Left renal cortex interstitium (tissue), 4 donors: Measurements from ENCODE around the gene TTC34. TPM values are rescaled to one million over a fixed set of nuclear protein-coding genes. Genes with fewer than 3 reads are reported as not detected.

Experiments used
- DNase-seq, 4 donors: peaks; one replicate each; pipeline ENCODE4 v3.0.0-alpha.2; 2013; ENCODE audit warnings: low read depth in 4 of 4, low spot score in 2 of 4, missing footprints in 1 of 4
- polyA plus RNA-seq, 4 donors: library from polyadenylated mRNA; unstranded; fragments of 120-200 nt; gene quantifications; one replicate each; pipeline ENCODE4 v1.2.1, GENCODE V29; 2013; ENCODE audit not compliant: insufficient read length in 4 of 4

Gene TTC34, protein sequence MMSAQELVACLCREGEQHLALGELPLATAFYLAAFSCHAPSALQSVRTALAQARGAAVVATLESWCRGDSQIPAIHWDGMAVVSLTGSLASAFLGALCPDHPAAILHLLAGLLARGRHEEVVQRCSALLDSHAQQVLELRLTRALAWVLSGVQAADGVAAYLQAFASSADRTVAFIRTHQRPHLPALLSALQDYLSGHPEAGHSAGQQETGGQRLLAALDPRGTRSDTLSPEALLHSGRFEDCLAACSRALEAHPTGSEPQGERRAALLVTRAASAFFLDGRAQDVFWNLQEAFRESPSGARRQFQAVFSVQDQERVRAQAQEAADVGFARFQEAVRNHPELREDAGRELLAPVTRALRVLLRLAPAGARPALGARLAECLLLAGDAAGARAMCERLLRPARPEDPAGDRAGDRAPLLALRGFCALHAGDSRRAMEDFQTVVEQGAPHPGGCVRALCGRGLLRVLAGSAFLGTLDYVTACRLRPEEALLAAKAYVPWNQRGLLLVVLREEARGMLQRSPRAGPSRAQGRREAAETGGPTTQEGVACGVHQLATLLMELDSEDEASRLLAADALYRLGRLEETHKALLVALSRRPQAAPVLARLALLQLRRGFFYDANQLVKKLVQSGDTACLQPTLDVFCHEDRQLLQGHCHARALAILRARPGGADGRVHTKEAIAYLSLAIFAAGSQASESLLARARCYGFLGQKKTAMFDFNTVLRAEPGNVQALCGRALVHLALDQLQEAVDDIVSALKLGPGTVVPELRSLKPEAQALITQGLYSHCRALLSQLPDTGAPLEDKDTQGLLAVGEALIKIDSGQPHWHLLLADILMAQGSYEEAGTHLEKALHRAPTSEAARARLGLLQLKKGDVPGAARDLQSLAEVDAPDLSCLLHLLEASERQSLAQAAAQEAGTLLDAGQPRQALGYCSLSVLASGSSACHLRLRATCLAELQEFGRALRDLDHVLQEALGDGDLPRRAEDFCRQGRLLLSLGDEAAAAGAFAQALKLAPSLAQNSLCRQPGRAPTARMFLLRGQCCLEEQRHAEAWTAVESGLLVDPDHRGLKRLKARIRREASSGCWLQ
- 1 to 10 TPM in 2 of 4 donors, under 1 TPM in 2; 0.49 to 1.5 (median 1.0) TPM for polyA plus RNA-seq

DNA sequence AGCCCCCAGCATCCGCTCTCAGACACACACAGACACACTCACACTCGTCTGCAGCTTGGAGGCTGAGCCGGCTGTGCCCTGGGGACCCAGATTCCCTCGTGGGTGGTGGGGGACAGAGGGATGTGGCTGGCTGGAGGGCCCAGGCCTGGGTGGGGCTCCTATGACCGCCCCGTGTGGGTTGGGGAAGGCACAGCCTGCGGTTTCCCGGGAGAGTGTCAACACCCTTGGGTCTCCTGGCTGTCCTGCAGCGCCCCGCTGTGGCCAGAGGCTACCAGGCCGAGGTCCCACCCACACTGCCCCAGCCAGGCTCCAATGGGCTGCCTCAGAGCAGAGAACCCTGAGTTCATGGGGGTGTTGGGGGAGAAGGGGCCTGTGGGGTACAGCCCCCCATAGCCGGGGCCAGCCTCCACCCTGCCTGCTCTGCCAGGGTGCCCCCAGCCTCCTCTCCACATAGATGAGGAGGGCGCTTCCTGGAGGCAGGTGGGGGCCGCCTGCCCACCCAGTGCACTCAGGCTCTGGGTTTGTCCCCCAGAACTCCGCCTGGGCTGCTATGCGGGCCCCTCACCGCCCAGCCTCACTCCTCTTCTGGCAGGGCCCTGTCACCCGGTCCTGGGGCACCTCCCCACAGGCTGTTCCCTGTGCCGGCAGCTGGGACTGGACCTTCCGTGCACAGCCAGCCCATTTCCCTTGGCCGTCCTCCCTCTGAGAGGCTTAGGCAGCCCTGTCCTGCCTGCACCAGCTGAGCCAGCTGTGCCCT, at the start of gene TTC34:
Gene TTC34, minus strand, starts transcription at position 159 of the 757 bp plus-strand sequence. CDS start 866 bp downstream, outside the sequence.
- DNase-seq: peak in 1 of 4 donors; percentile 7

DNA sequence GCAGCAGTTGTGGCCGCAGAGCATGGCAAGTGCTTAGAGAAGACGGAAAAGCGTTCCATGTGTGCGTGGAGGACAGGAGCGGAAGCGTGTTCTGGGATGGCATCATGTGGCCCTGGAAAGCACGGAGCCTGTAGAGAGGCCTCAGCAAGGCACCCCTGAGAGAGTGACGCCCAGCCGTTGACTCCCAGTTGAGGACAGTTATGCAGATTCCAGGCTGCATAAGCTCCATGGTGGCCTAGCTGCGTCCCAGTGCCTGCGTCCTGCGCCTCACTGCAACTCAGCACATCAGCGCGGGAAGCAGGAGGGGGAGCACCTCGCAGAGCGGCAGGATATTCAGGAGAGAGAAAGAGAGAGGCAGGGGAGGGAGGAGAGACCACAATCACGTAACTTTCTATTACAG, 49.0 kb upstream of the TTC34 start:
- DNase-seq: no peak

GRCh38 chr1:2848006-2848670, 46.6 kb upstream of the TTC34 start:
- DNase-seq: no peak

- no peak for DNase-seq
These were observed 45.8 kb upstream of the TTC34 start for GRCh38 chr1:2847086-2847985.

DNA sequence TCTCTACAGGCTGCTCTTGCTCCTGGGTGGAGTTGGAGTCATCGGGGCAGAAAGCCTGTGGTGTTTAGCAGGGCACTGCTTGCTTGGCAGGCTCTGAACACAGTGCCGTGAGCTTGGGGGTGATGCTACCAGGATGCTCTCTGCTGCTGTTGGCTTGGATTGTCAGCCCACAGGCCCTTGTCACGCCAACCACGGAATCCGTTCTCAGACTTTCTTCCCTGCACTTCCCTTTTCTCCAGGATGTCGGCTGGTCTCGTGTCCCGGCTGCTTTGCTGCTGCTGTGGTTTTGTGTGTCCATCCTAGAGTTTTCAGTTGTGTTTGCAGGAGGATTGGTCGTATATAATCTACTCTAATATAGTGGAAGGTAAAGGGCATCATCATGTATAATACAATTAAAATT, 44.4 kb upstream of the TTC34 start:
- DNase-seq: no peak

DNA sequence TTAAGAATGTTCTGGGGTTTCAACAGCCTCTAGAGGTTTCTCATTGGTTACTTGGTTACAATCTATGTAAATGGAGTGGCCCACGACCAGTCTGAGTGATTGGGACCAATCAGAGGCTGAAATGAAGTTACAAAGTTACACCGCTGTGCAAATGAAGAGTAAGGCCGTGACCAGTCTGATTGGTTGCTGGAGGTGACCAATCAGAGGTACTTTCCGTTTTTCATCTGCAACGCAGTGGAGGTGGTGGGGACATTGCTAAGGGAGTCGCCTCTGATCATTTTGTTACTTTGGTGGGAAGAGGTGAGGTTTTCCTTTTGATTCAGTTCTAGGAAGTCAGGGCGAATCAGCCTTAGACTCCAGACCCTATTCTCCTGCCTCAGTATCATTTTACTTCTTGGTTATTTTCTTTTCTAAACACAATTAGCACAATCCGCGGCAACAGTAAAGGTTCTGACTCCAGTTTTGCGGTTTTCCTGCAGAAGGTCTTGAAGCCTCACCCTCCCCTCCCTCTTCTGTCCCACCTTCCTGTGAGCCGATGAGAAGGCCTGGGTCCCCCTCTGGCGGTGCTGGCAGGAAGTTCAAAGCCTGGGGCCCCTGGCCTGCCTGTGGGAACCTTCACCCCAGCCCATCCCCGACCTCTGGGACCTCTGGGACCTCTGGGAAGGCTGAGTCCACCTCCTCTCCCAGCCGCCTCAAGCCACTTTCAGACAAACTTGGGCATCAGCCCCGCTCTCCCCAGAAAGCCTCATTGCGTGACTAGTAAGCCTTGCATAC, 38.7 kb upstream of the TTC34 start:
- no peak for DNase-seq

DNA sequence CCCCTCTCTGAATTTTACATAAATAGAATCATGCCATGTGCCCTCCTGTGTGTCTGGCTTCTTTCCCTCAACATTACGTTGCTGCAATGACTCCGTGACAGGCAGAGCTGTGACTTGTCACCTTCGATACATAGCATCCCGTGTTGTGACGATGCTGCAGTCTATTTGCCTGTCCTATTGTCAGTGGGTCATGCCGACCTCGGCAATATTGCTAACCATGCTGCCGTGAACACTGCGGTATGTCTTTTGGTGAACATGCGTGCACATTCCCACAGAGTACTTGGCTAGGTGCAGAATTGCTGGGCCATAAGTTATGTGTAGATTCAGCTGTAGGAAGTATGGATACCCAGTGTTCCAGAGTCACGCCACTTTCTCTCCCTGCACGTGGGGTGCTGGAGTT, 36.3 kb upstream of the TTC34 start:
- DNase-seq: no peak

DNA sequence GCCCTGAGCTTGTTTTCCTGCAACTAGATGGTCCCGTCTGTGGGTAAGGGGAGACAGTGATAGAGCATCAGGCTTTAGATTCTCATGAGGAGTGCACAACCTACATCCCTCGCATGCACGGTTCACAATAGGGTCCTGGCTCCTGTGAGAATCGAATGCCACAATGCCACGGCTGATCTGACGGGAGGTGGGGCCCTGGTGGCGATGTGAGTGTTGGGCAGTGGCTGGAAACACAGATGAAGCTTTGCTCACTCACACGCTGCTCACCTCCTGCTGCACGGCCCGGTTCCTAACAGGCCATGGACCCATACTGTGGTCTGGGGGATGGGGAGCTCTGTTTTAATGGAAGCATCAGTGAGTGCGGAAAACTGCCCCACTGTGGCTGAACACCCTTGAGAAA, 35.8 kb upstream of the TTC34 start:
- no peak for DNase-seq

- DNase-seq: no peak
These were observed 35.0 kb upstream of the TTC34 start for GRCh38 chr1:2836333-2836970.

- DNase-seq: no peak
These were observed 34.2 kb upstream of the TTC34 start for GRCh38 chr1:2835650-2836159.

DNA sequence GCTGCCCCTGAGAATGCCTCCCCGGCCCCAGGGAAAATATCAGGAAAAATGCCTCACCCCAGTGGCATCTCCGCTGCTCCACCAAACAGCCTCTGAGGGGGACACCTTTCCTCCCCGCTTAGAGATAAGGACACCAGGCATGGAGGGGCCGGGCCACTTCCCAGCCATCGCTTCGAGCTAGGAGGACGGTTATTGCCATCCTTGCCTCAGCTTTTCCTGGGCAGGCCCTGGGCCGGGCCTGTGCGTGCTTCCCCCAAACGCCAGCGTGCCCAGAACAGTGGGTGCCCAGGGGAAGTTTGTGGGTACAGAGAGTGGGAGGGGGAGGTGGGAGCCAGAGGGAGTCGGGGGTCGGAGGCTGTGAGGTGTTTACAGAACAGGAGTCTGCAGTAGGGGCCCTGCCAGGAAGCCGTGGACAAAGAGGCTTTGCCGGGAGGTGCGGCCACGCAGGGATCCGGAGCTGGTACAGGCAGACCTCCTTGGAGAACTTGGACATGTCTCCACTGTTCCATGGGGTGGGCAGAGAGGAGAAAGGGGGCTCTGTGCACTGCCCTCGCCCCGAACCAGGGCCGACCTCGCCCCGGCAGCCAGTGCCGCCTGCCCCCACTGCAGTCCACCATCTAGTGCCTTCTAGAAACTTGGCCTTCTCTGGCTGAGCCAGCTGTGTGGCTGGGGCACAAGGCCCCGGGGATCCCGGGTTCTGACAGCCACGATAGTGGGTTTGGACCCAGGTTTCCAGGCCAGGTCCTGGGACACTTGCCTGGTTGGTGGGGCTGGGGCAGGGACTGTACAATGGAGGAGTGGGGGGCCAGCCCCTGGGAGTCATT, 33.5 kb upstream of the TTC34 start:
- DNase-seq: no peak

DNA sequence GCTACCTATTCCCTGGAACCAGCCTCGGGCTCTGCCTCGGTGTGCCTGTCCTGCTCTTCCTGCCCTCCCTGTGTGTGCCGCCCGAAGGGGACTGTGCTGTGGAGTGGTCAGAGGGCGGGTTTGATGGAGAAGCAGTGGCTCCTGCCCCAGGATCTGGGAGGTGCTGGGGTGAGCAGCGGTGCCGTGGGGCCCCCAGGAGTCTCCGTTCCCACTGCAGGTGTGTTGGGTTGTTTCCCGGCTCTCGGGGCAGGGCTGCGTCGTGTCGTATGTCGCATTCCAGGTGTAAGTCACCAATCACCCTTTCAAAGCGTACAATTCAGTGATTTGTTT, 32.6 kb upstream of the TTC34 start:
- no peak for DNase-seq

DNA sequence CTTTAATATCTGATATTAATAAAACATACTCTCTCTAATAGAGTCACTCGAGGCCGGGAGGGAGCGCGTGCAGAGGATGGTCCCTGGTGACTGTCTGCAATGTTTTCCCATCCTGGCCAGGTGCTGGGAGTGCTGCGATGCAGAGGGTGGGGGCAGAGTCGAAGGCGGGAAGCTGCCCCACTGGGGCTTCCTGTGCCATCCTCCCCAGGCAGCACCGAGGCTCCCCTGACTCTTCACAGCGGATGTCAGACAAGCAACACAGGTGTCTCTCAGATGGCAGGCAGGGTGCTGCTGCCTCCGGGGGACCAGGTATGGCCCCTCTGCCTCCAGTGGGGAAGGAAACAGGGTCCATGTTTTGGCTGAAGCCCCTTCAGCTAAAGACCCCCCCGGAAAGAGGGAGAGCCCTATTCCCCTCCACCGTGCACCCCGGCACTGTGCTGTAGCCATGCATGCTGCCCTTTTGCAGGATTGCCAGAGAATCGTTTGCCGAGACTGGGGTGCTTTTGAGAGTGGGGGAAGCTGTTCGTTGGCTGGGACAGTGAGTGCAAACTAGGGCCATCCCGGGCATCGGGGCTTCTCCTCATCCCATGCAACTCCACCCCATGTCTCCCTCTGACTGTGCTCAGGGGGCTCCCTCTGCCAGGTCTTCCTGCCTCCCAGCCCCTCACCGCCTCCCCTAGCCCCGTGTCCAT, 32.1 kb upstream of the TTC34 start:
- DNase-seq: no peak

DNA sequence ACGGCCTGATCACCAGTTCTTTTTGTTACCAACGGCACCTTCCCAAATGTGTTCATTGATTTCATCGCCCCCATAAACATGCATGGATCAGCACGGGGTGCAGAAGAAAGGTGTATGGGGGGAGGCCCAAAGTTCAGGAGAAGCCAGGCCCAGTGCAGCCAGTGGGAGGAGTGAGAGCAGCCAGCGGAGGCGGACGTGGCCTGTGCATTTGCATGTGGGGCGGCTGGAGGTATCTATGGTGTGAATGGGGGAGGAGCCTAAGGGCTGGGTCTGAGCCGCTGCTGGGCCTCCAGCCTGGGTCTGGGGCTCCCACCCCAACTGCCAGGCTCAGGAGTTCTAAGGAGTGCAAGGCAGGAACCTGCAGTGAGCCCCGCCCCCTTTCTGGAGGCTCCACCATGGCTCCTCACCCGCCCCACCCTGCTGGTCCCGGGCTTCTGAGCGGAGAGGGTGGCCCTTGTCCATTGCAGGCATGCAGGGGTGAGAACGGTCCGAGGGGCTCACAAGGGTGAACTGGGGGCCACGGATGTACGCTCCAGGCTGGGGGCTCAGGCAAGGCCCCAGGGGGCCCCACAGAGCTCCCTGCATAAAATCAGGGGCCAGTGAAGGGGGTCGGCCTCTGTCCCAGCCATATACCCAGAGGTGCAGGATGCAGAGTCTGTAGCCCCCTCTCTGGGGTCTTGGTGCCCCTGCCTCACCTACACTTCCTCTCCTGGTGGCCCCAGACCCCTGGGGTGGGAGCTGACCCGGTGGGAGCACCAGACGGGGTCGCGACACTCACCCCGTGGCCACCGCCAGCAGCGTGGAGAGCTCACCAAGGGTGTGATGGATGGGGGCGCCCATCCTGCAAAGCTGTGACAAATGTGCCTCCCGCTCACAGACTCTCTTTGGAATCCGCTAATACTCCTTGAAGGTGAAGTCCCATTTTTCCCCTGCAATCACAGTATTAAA, 31.3 kb upstream of the TTC34 start:
- no peak for DNase-seq

GRCh38 chr1:2831596-2832212, 30.2 kb upstream of the TTC34 start:
- no peak for DNase-seq
